ENCODE results near the gene MPPED1.

- TF ChIP-seq THAP8 (CRISPR knock-in tag; IDR thresholded peaks at IDR 0.05; ENCODE audit: borderline replicate concordance) (no peak), CTCF (CRISPR knock-in tag; IDR thresholded peaks at IDR 0.05) (no peak), ATF2 (CRISPR knock-in tag; IDR thresholded peaks at IDR 0.05) (no peak), FOXO4 (CRISPR knock-in tag; conservative IDR thresholded peaks at IDR 0.05) (no peak), MBD4 (IDR thresholded peaks at IDR 0.05; ENCODE audit: borderline replicate concordance, low read length) (no peak), CREB1 (IDR thresholded peaks at IDR 0.05) (no peak), CREB1 (CRISPR knock-in tag; IDR thresholded peaks at IDR 0.05) (no peak), POLR2AphosphoS2 (IDR thresholded peaks at IDR 0.05; ENCODE audit: low read depth, low read length) (no peak), PATZ1 (CRISPR knock-in tag; IDR thresholded peaks at IDR 0.05) (no peak), SMC3 (IDR thresholded peaks at IDR 0.05; ENCODE audit: low read length) (no peak), RFX5 (IDR thresholded peaks at IDR 0.05; ENCODE audit: low read depth, low read length) (no peak), RAD21 (CRISPR knock-in tag; IDR thresholded peaks at IDR 0.05) (no peak)
Measured at GRCh38 chr22:43407591-43407990, 4.2 kb upstream of the MPPED1 start.
